Left lung (tissue), 10 donors: ENCODE data around the gene PALMD. TPM values are rescaled to one million over a fixed set of nuclear protein-coding genes. Genes with fewer than 3 reads are reported as not detected.

Source experiments
- ATAC-seq: fragments of 200-7000 bp; cut with Tn5 transposase; one replicate; pipeline ENCODE4 v1.9.1; 2020; ENCODE audit warnings: moderate library complexity
- DNase-seq, 4 donors: peaks; one replicate each; pipeline ENCODE4 v3.0.0-alpha.2; 2013 to 2020
- H3K27ac ChIP-seq, 2 donors: fragments of 200-600 bp; sonication (generic) in 1 of 2; one replicate each; pipeline versions ENCODE4 v1.5.0 to v1.8.0; 2020 to 2021
- H3K27me3 ChIP-seq, 2 donors: fragments of 200-600 bp; sonication (generic) in 1 of 2; one replicate each; pipeline versions ENCODE4 v1.5.0 to v1.8.0; 2020 to 2021
- H3K36me3 ChIP-seq, 2 donors: fragments of 200-600 bp; sonication (generic) in 1 of 2; one replicate each; pipeline versions ENCODE4 v1.5.0 to v1.8.0; 2020 to 2021
- H3K4me1 ChIP-seq, 2 donors: fragments of 200-600 bp; one replicate each; pipeline ENCODE4 v1.8.0; 2021
- H3K4me3 ChIP-seq, 2 donors: fragments of 200-600 bp; sonication (generic) in 1 of 2; one replicate each; pipeline versions ENCODE4 v1.5.0 to v1.8.0; 2020 to 2021; ENCODE audit warnings: mild to moderate bottlenecking in 1 of 2
- H3K9me3 ChIP-seq, 2 donors: fragments of 200-600 bp; sonication (generic) in 1 of 2; one replicate each; pipeline versions ENCODE4 v1.5.0 to v1.8.0; 2020 to 2021
- CTCF ChIP-seq, 2 donors: fragments of 200-600 bp; sonication (generic) in 1 of 2; IDR thresholded peaks; one replicate each; pipeline versions ENCODE4 v1.5.0 to v1.8.0; 2021; ENCODE audit warnings: antibody characterized with exemption in 2 of 2
- intact Hi-C, 2 donors: fragments of 100-400 bp; cut with DNase I; formaldehyde crosslinking; loops; one replicate each; pipeline versions ENCODE4 v1.11.2 to v1.14.2; 2022
- polyA plus RNA-seq, 6 donors: library from polyadenylated mRNA; unstranded; fragments of 120-200 nt; gene quantifications; one replicate each; pipeline ENCODE4 v1.2.1, GENCODE V29; 2013; ENCODE audit not compliant: insufficient read length in 6 of 6
- total RNA-seq, 2 donors: library from RNA; stranded (reverse); fragmentation: NEBNext Ultra II Directional; extraction: Animal tissue kit (Norgen Biotek cat#: 25700); gene quantifications; one replicate each; pipeline ENCODE4 v1.2.1, GENCODE V29; 2021
- donor health status: DM: no; HTN: yes; CAD: no.
- donor health status: DM: no; HTN: no; CAD: no.

PALMD gene
- total and polyA plus RNA-seq, 8 donors: 14.3 to 29.9 (median 26.1) TPM

- intact Hi-C loops: no loop called here
- no peak for TF ChIP-seq CTCF (IDR thresholded peaks at IDR 0.05)
- no peak for ATAC-seq
- H3K27me3 ChIP-seq: no peaks in the 10 kb centered on the region
- no peak overlapping the region for H3K27ac ChIP-seq
- DNase-seq: no peak
- no peaks in the 10 kb centered on the region for H3K4me1 ChIP-seq
- peaks cover 0 to 11% of the 10 kb centered on the region in 2 donors for H3K9me3 ChIP-seq
- no peaks in the 10 kb centered on the region for H3K36me3 ChIP-seq
- H3K4me3 ChIP-seq: no peak overlapping the region
These were observed 39.6 kb upstream of the PALMD start for GRCh38 chr1:99606306-99606705.

GRCh38 chr1:99607590-99607989 is 38.3 kb upstream of the PALMD start:
- H3K27ac ChIP-seq: no peak overlapping the region
- no peak for ATAC-seq
- H3K4me3 ChIP-seq: no peak overlapping the region
- H3K36me3 ChIP-seq: no peaks in the 10 kb centered on the region
- intact Hi-C loops: no loop called here
- DNase-seq: no peak
- H3K9me3 ChIP-seq: peaks cover 0 to 11% of the 10 kb centered on the region in 2 donors
- H3K27me3 ChIP-seq: no peaks in the 10 kb centered on the region
- H3K4me1 ChIP-seq: no peaks in the 10 kb centered on the region
- TF ChIP-seq CTCF (IDR thresholded peaks at IDR 0.05): no peak

- TF ChIP-seq CTCF (IDR thresholded peaks at IDR 0.05): no peak
- DNase-seq: no peak
- Histone ChIP-seq H3K27ac (no peak overlapping the region), H3K4me1 (no peaks in the 10 kb centered on the region), H3K27me3 (no peaks in the 10 kb centered on the region), H3K4me3 (no peak overlapping the region), H3K36me3 (no peaks in the 10 kb centered on the region), H3K9me3 (peaks cover 0 to 11% of the 10 kb centered on the region in 2 donors)
- intact Hi-C loops: no loop called here
- ATAC-seq: no peak
These were observed 37.9 kb upstream of the PALMD start for GRCh38 chr1:99608058-99608457.

- no peak overlapping the region for H3K4me3 ChIP-seq
- no peak for DNase-seq
- intact Hi-C loops: no loop called here
- no peaks in the 10 kb centered on the region for H3K9me3 ChIP-seq
- no peaks in the 10 kb centered on the region for H3K36me3 ChIP-seq
- H3K27me3 ChIP-seq: no peaks in the 10 kb centered on the region
- H3K27ac ChIP-seq: no peak overlapping the region
- no peak for ATAC-seq
- no peaks in the 10 kb centered on the region for H3K4me1 ChIP-seq
- no peak for TF ChIP-seq CTCF (IDR thresholded peaks at IDR 0.05)
These were observed 32.2 kb upstream of the PALMD start for GRCh38 chr1:99613716-99614115.

- Histone ChIP-seq H3K27ac (no peak overlapping the region), H3K36me3 (no peaks in the 10 kb centered on the region), H3K27me3 (no peaks in the 10 kb centered on the region), H3K9me3 (no peaks in the 10 kb centered on the region), H3K4me3 (no peak overlapping the region), H3K4me1 (no peaks in the 10 kb centered on the region)
- no peak for DNase-seq
- ATAC-seq: no peak
- intact Hi-C loops: no loop called here
- TF ChIP-seq CTCF (IDR thresholded peaks at IDR 0.05): no peak
These were observed 31.2 kb upstream of the PALMD start for GRCh38 chr1:99614728-99615127.
